Stimulated activated CD8-positive, alpha-beta memory T cell treated with anti-CD3 and anti-CD28 coated beads, Interleukin-15, amount 100 ng/mL, for 1 hour (primary cell): ENCODE data around the gene TYMS.
A peak's percentile ranks its signal among the peaks of the same experiment; 100 is the strongest.

Experiments used
- DNase-seq: peaks from one replicate; pipeline ENCODE4 v3.0.0-alpha.2; 2020; ENCODE audit warnings: low read depth

The TYMS gene

DNA sequence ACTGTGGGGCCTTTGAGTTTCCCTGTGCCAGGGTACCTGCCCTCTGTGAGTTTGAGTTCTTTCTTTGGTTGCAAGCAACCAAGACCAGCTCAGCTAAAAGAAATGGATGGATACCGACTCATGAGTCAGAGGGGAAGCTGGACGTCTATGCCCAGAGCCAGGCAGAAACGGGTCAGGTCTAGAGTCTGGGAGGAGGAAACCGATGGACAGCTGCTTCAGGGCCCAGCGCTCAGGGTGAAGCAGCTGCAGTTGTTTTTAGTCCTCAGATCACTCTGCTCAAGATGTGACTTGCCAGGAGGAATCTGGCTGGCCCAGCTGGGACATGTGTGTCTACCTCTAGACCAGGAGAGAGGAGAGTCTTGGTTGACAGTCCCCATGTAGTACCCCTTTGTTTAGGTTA lies 10.1 kb upstream of the TYMS start:
- no peak for DNase-seq

DNA sequence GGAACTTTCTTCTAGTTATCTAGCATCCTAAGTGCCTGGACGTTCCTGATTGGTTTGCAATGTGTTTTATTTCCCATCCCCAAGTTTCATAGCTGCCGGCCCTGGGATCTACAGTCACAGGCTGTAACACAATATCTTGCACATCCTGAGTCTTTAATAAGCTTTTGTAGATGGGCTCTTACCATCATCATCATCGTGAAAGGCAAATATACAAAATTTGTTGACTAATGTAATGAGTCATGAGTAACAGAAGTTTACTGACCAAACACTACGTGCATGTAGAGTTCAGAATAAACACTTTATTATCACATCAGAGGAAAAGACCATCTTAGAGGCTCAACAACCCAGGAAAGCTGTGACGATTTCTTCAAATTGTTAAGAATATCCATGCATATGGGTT lies 8.1 kb upstream of the TYMS start:
- no peak for DNase-seq

DNA sequence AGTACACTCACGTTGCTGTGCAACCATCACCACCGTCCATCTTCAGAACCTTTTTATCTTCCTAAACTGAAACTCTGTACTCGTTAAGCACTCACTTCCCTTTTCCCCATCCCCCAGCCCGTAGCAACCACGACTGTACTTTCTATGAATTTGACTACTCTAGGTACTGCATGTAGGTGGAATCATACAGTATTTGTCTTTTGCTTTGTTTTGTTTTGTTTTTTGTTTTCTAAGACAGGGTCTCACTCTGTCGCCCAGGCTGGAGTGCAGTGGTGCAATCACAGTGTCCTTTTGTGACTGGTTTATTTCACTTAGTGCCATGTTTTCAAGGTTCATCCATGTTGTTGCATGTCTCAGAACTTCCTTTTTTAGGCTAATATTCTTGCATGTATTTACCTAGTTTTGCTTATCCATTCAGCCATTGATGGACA lies 7.0 kb upstream of the TYMS start:
- no peak for DNase-seq

DNA sequence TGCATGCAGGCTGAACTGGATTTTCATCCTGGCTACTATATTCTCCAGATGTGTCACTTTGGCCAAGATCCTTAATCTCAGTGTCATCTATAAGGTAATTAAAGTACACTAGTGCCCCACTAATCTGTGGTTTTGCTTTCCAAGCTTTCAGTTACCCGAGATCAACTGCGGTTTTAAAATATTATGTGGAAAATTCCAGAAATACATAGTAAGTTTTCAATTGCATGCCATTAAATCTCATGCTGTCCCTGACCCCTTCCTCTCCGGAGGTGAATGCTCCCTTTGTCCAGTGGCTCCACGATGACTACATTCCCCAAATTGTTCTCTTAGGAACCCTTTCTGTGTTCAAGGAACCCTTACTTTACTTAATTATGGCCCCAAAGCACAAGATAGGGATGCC lies 5.3 kb upstream of the TYMS start:
- no peak for DNase-seq

DNA sequence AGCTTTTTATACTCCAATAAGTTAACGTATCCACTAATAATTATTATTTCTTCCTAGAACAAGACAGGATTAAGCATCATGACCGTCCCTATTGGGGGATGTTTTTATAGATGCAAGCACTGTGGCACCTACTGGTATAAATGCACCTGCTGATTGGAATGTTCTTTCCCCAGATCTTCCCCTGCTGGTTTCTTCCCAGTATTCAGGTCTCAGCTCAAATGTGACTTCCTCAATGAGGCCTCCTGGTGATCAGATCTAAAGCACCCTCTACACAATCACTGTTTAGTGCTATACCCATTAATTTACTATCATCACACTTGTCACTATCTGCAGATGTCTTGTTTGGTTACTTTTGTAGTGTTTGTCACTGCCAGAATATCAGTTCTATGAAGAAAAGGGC lies 3.9 kb upstream of the TYMS start:
- no peak for DNase-seq

DNA sequence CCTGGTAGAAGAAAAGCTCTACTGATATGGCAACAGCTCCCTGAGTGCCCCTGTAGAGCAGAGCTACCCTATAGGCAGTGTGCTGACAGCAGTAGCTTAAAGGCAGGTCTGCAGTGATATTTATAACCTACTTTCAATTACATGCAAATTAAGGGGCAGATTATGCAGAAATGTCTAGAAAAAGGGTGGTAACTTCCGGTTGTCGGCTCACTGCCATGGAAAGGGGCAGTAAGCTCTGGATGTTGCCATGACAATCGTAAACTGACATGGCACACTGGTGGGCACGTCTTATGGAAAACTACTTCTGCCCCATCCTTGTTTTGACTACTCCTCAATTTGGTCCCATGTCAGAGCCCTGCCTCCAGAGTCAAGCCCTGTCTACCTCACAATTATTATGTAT lies 2.9 kb upstream of the TYMS start:
- DNase-seq = no peak

DNA sequence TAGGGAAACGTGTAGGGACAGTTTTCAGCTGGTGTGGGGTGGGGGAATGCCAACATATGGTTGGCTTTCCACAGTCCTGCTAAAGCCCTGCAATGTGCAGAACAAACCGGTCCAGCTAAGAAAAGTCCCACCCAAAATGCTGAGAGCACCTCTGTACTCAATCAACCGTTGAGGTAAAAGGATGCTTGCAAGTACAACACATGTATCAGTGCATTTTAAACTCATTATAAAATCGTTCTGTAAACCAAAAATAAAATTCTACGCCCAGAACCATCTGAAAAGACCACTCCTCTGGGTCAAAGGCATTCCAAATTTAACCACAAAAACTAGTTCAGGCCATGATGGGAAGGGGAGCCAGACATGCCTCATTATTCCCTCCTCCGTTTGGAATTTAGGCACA lies 2.0 kb upstream of the TYMS start:
- DNase-seq = no peak

DNA sequence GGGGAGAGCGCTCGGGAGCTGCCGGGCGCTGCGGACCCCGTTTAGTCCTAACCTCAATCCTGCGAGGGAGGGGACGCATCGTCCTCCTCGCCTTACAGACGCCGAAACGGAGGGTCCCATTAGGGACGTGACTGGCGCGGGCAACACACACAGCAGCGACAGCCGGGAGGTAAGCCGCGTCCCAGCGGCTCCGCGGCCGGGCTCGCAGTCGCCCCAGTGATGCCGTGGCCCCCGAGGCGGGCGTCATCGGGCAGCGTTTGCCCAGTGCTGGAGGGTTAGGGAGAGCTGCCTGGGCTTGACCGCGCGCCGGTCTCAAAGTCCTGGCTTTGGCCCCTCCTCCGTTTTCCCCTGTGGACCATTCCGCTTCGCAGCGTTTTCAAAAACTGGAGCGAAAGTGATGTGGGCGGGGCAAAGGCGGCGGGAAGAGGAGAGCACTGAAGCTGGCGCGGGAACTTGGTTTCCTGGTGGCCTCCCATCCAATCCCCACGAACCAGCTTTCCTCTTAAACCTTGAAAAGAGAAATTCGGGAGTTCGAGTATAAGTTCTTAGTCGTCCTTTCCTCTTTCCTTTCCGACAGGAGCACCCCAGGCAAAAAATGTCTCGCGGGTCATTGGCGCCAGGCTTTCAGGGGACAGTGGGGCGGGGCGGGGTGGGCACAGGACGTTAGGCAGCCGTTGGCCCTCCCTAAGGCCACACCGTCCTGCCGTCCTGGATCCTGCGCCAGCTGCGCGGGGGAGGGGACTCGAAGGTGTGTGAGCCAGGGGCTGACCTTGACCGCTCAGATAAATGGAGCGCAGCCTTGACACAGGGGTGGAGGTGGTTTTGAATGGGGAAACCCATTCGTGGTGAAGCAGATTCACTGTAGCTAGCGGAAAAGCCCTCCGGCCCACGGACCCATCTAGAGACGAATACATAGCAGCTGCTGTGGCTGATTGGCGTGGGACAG lies 821 bp downstream of the TYMS start:
- peak; percentile 33 for DNase-seq

DNA sequence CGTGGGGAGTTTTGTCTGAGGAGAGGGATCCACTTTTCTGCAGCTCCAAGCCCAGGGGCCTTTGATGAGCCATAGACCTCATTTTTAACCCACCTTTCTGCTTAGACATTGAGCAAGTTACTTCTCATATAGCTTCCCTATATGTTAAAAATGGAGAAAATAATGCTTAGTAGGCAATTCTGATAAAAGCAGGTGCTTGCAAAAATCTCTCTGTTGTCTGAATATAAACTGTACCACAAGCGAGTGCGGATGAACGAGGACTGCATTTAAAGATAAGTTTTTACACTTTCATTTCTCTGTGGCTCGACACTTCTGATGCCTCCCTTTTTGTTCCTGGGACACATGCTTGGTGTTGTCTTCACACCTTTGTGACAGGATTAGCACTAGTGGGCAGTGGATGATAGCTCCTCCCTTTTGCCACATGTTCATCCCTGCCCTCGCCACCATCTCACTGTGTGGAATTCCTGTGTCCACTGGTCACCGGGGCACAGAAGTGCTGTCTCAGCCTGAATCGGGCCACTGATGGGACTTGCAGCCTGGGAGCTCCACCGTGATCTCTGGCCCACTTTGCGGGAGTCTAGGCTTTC lies 1.6 kb downstream of the TYMS start:
- no peak for DNase-seq

DNA sequence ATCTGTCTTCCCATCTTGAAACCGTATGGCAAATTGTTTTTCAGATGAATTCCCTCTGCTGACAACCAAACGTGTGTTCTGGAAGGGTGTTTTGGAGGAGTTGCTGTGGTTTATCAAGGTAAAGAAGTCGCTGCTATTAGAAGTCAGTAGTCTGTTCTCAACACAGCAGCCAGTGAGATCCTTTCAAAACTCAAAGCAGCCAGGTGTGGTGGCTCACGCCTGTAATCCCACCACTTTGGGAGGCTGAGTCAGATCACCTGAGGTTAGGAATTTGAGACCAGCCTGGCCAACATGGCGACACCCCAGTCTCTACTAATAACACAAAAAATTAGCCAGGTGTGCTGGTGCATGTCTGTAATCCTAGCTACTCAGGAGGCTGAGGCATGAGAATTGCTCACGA lies 2.1 kb downstream of the TYMS start:
- no peak for DNase-seq

DNA sequence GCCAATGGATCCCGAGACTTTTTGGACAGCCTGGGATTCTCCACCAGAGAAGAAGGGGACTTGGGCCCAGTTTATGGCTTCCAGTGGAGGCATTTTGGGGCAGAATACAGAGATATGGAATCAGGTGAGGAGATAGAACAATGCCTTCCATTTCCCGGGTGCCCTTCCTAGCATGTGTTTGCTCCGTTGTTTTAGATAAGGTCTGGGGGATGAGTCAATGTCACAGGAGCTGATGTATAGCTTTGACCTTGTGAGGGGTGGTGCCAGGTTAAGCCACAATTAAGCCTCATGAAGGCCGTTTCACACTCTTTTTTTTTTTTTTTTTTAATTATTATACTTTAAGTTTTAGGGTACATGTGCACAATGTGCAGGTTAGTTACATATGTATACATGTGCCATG lies 4.7 kb downstream of the TYMS start:
- DNase-seq = no peak

DNA sequence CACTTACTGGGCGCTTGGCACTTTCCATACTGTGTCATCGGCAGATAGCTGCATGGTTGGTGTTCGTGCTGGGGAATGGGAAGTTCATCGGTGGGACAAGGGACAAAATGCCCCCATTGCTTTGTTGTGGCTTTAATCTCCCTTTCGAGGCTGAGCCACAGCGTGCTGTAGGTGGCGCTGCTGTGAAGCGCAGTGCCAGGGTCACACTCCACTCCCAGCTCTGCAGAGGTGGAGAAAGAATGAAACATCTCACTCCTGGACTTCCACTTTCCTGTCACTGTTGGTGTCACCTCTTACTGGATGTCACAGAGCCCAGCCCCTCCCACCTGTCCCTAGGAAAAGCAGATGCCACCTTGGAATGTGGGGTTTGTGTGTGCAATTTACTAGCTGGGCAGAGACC lies 8.7 kb downstream of the TYMS start:
- no peak for DNase-seq

DNA sequence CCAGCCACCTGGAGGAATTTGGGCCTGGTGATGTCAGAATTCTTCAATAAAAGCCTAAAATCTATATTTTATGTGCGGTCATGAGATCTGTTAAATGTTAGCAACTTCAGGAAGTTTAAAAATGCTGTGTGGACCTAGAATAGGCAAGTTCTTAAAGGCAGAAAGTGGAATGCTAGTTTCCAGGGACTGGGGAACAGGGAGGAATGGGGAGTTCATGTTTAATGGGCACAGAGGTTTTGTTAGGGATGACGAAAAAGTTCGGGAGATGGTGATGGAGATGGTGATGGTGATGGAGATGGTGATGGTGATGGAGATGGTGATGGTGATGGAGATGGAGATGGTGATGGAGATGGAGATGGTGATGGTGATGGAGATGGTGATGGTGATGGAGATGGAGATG lies 9.2 kb downstream of the TYMS start:
- DNase-seq = no peak

DNA sequence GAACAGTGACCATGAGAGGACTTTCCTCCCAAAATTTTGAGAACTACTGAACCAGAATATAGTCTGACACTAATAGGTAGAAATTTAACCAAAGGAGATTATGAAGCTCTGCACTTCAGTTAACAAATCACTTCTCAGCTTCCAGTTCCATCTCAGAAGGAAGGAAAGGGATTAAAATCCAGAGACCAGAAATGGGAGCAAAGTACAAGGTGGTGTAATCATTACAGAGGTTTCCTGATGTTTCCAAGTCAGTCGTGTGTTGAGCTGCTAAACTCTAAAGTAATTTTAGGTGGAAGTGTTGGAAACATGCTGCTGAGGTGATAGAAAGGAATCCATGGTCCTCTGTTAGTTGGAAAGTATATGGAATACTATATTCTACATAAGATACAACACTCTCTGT lies 10.8 kb downstream of the TYMS start:
- no peak for DNase-seq

DNA sequence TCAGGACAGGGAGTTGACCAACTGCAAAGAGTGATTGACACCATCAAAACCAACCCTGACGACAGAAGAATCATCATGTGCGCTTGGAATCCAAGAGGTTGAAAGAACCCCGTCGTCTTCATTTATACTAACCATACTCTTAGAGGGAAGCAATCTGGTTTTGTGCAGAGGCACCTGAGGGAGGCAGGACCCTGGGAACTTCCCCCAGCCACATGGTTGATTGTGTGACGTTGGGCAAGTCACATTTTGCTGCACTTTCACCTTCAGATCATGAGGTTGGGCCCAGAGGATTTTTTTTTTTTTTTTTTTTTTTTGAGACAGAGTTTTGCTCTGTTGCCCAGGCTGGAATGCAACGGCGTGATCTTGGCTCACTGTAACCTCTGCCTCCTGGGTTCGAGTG lies 11.6 kb downstream of the TYMS start:
- no peak for DNase-seq

DNA sequence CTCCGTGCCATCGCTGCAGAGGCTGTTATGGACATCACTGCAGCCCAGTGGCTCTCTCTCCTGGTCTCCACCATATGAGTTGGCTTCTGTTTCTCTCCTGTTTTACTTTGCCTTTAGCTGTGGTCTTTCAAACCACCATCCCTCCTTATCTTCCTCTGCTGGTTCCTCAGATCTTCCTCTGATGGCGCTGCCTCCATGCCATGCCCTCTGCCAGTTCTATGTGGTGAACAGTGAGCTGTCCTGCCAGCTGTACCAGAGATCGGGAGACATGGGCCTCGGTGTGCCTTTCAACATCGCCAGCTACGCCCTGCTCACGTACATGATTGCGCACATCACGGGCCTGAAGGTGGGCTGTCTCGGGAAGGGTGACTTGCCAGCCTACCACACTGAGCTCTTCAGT lies 13.1 kb downstream of the TYMS start:
- no peak for DNase-seq

DNA sequence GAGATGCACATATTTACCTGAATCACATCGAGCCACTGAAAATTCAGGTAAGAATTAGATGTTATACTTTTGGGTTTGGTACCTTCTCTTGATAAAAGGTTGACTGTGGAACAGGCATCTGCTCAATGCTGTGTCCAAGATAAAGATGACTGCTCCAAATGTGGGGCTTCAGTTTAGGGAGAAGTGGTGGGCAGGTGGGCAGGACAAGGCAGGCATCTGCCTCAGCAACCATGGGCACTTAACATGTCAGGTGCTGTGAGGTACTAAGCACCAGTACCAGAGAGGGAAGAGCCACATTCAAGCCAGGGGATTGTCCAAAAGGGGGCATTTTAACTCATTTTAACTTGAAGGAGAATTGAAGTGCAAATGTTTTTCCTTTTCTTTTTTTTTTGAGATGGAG lies 14.0 kb downstream of the TYMS start:
- no peak for DNase-seq

DNA sequence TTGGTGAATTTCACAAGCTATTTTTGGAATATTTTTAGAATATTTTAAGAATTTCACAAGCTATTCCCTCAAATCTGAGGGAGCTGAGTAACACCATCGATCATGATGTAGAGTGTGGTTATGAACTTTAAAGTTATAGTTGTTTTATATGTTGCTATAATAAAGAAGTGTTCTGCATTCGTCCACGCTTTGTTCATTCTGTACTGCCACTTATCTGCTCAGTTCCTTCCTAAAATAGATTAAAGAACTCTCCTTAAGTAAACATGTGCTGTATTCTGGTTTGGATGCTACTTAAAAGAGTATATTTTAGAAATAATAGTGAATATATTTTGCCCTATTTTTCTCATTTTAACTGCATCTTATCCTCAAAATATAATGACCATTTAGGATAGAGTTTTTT lies 15.9 kb downstream of the TYMS start:
- no peak for DNase-seq

DNA sequence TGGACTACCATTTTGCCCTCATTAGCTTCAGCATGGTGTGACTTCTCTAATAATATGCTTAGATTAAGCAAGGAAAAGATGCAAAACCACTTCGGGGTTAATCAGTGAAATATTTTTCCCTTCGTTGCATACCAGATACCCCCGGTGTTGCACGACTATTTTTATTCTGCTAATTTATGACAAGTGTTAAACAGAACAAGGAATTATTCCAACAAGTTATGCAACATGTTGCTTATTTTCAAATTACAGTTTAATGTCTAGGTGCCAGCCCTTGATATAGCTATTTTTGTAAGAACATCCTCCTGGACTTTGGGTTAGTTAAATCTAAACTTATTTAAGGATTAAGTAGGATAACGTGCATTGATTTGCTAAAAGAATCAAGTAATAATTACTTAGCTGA lies 16.3 kb downstream of the TYMS start:
- DNase-seq = no peak

DNA sequence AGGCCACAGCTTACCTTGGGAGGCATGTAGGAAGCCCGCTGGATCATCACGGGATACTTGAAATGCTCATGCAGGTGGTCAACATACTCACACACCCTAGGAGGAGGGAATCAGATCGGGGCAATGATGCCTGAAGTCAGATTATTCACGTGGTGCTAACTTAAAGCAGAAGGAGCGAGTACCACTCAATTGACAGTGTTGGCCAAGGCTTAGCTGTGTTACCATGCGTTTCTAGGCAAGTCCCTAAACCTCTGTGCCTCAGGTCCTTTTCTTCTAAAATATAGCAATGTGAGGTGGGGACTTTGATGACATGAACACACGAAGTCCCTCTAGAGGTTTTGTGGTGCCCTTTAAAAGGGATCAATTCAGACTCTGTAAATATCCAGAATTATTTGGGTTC lies 17.9 kb downstream of the TYMS start:
- DNase-seq = no peak

DNA sequence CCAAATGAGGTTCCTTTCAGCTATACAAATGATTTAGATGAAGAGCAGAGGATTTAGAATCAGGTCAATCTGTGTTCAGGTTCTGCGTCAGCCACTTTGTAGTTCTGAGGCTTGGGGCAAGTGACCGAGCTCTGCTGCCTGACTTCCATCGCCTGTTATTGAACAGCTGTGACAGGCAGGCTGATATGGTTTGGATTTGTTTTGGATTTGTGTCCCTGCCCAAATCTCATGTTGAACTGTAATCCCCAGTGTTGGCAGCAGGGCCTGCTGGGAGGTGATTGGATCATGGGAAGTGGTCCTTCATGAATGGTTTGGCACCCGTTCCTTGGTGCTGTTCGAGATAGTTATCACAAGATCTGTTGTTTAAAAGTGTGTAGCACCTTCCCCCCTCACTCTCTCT lies 18.6 kb downstream of the TYMS start:
- no peak for DNase-seq

DNA sequence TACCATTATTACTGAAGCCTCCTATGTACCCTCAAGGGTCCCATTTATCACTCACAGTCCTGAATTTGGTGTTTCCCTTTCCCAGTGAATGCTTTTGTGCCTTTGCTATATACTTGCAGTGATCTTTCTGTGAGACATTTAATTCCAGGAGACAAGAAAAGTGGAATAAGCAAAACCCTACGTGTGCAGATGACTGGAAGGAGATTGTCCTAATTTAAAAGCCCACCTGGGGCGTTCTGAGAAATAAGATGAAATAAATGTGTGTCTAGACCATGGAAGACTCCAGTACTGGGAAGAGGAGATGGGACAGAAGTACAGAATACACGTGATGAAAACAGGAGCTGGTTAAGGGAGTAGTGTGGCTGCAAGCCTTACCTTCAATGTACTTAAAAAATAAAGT lies 19.3 kb downstream of the TYMS start:
- DNase-seq = no peak

DNA sequence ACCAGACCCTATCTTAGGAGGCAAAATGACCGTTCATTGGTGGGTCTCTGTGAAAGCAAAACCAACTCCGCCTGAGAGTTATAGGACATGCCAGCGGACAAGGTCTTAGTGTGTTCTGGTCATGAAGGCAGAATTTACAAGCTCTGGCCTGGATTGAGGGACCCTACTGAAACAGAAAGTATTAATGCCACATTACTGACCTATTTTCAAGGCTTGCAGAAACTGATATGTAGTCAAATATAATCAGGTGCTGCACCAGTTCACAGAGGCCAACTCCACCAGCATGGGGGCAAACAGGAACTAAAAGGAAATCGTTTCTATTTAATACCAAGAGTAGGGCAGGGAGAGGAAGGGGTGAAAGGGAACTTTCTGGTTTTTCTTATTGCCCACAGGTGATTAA lies 19.7 kb downstream of the TYMS start:
- no peak for DNase-seq

DNA sequence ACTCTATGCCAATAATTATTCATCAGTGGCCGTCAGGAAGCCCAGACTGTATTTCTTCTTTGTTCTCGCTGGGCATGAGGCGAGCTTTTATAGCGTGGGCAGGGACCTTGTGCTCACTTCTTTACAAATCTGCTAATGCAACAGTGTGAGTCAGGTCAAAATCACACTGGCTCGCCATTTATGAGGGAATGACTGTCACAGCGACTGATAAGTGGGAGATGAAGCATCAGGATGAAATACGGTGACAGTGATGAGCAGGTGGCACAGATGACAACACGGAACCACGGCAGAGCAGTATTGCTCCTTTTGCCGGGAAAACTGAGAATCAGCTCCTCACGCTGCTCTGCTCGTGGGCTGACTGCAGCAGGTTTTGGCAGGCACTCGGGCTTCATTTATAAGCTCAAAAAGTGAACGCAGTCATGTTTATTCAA lies 20.5 kb downstream of the TYMS start:
- DNase-seq = no peak
